H9 (cell line): ENCODE data around the gene TRPM4. TPM values are rescaled to one million over a fixed set of nuclear protein-coding genes. Genes with fewer than 3 reads are reported as not detected.
A peak's percentile ranks its signal among the peaks of the same experiment; 100 is the strongest.

ENCODE experiments used
- DNase-seq: peaks from one replicate; pipeline ENCODE4 v3.0.0-alpha.2; 2017
- H2AFZ ChIP-seq: one replicate; pipeline ENCODE4 v1.6.1; 2013; ENCODE audit warnings: mild to moderate bottlenecking, low read length, control low read depth, moderate library complexity
- H2AK5ac ChIP-seq: 2 replicates; pipeline ENCODE4 v1.6.1; 2013; ENCODE audit warnings: low read length, control low read depth, mixed read lengths; ENCODE audit not compliant: insufficient read length
- H2BK120ac ChIP-seq: one replicate; pipeline ENCODE4 v1.6.1; 2013; ENCODE audit warnings: low read depth, mild to moderate bottlenecking, low read length, control low read depth, inconsistent platforms; ENCODE audit not compliant: poor library complexity, severe bottlenecking
- H2BK12ac ChIP-seq: 2 replicates; pipeline ENCODE4 v1.6.1; 2013; ENCODE audit warnings: low read length, control low read depth, mixed read lengths, low read depth; ENCODE audit not compliant: insufficient read length
- H2BK15ac ChIP-seq: 2 replicates; pipeline ENCODE4 v1.6.1; 2013; ENCODE audit warnings: low read depth, low read length, control low read depth
- H2BK20ac ChIP-seq: one replicate; pipeline ENCODE4 v1.6.1; 2013; ENCODE audit warnings: low read depth, mild to moderate bottlenecking, low read length, control low read depth, inconsistent platforms; ENCODE audit not compliant: poor library complexity, severe bottlenecking
- H2BK5ac ChIP-seq: 2 replicates; pipeline ENCODE4 v1.6.1; 2013; ENCODE audit warnings: low read length, control low read depth, mixed read lengths; ENCODE audit not compliant: insufficient read length
- H3K14ac ChIP-seq: 2 replicates; pipeline ENCODE4 v1.6.1; 2013; ENCODE audit warnings: low read length, control low read depth; ENCODE audit not compliant: insufficient read depth
- H3K18ac ChIP-seq: 2 replicates; pipeline ENCODE4 v1.6.1; 2013; ENCODE audit warnings: low read depth, mild to moderate bottlenecking, mixed read lengths, low read length, control low read depth; ENCODE audit not compliant: insufficient read length
- H3K23ac ChIP-seq: 2 replicates; pipeline ENCODE4 v1.6.1; 2013; ENCODE audit warnings: low read length, control low read depth, mixed read lengths, low read depth; ENCODE audit not compliant: insufficient read length
- H3K23me2 ChIP-seq: 2 replicates; pipeline ENCODE4 v1.6.1; 2013; ENCODE audit warnings: low read depth, mild to moderate bottlenecking, mixed read lengths, low read length, control low read depth; ENCODE audit not compliant: insufficient read length, poor library complexity, severe bottlenecking
- H3K27ac ChIP-seq: 2 replicates; pipeline ENCODE4 v1.5.1; 2013; ENCODE audit warnings: low read length, control low read depth, mixed read lengths, low read depth; ENCODE audit not compliant: insufficient read length
- H3K27me3 ChIP-seq: 2 replicates; pipeline ENCODE4 v1.6.1; 2013; ENCODE audit warnings: low read length, control low read depth, inconsistent platforms; ENCODE audit not compliant: insufficient read depth
- H3K4ac ChIP-seq: 2 replicates; pipeline ENCODE4 v1.6.1; 2013; ENCODE audit warnings: low read depth, mild to moderate bottlenecking, control low read depth, inconsistent platforms, low read length, moderate library complexity
- H3K4me1 ChIP-seq: 2 replicates; pipeline ENCODE4 v1.6.1; 2013; ENCODE audit warnings: low read length, control low read depth, inconsistent platforms; ENCODE audit not compliant: insufficient read depth
- H3K4me2 ChIP-seq: 2 replicates; pipeline ENCODE4 v1.6.1; 2013; ENCODE audit warnings: low read length, control low read depth, mixed read lengths; ENCODE audit not compliant: insufficient read length, insufficient read depth
- H3K56ac ChIP-seq: 2 replicates; pipeline ENCODE4 v1.6.1; 2013; ENCODE audit warnings: low read depth, mild to moderate bottlenecking, mixed read lengths, low read length, control low read depth; ENCODE audit not compliant: insufficient read length
- H3K79me1 ChIP-seq: 2 replicates; pipeline ENCODE4 v1.6.1; 2013; ENCODE audit warnings: low read depth, mild to moderate bottlenecking, moderate library complexity, low read length, control low read depth, inconsistent platforms; ENCODE audit not compliant: insufficient read depth, poor library complexity, severe bottlenecking
- H3K79me2 ChIP-seq: 2 replicates; pipeline ENCODE4 v1.6.1; 2013; ENCODE audit warnings: low read length, control low read depth, inconsistent platforms; ENCODE audit not compliant: insufficient read depth
- H3K9ac ChIP-seq: 2 replicates; pipeline ENCODE4 v1.6.1; 2013; ENCODE audit warnings: low read length, control low read depth, mixed read lengths; ENCODE audit not compliant: insufficient read length; ENCODE audit errors: extremely low read depth
- H3K9me3 ChIP-seq: one replicate; pipeline ENCODE4 v1.6.1; 2013; ENCODE audit warnings: low read depth, low read length, inconsistent platforms; ENCODE audit not compliant: control insufficient read depth
- H3T11ph ChIP-seq: one replicate; pipeline ENCODE4 v1.6.1; 2013; ENCODE audit warnings: mild to moderate bottlenecking, low read length, control low read depth, inconsistent platforms
- H4K20me1 ChIP-seq: one replicate; pipeline ENCODE4 v1.6.1; 2013; ENCODE audit not compliant: control insufficient read depth, insufficient read length, insufficient read depth
- H4K5ac ChIP-seq: 2 replicates; pipeline ENCODE4 v1.6.1; 2013; ENCODE audit warnings: low read depth, mild to moderate bottlenecking, mixed read lengths, low read length, control low read depth; ENCODE audit not compliant: insufficient read length
- H4K8ac ChIP-seq: replicated peaks from 2 replicates; pipeline ENCODE4 v1.6.1; 2013; ENCODE audit warnings: low read length, control low read depth, mixed read lengths, low read depth; ENCODE audit not compliant: insufficient read length
- H4K91ac ChIP-seq: 2 replicates; pipeline ENCODE4 v1.6.1; 2013; ENCODE audit warnings: low read depth, mild to moderate bottlenecking, moderate library complexity, mixed read lengths, low read length, control low read depth; ENCODE audit not compliant: insufficient read length
- H3K27ac Mint-ChIP-seq, 3 experiments: 2 replicates in 2 of 3; 3 replicates in 1 of 3; pipeline ENCODE4 v1.8.0; 2020 to 2021; ENCODE audit warnings: mixed read lengths in 3 of 3, mild to moderate bottlenecking in 1 of 3, moderate library complexity in 1 of 3
- H3K27me3 Mint-ChIP-seq: 2 replicates; pipeline ENCODE4 v1.8.0; 2021; ENCODE audit warnings: low read depth, mild to moderate bottlenecking, moderate library complexity, mixed read lengths
- H3K36me3 Mint-ChIP-seq, 3 experiments: 2 replicates in 2 of 3; 3 replicates in 1 of 3; pipeline ENCODE4 v1.8.0; 2020 to 2021; ENCODE audit warnings: low read depth in 3 of 3, mixed read lengths in 3 of 3; ENCODE audit not compliant: insufficient read depth in 1 of 3
- H3K4me1 Mint-ChIP-seq, 2 experiments: 2 replicates each; pipeline ENCODE4 v1.8.0; 2020; ENCODE audit warnings: mixed read lengths in 2 of 2
- H3K4me3 Mint-ChIP-seq, 2 experiments: 2 replicates in 1 of 2; 3 replicates in 1 of 2; pipeline ENCODE4 v1.8.0; 2020 to 2021; ENCODE audit warnings: mild to moderate bottlenecking in 2 of 2, mixed read lengths in 2 of 2, moderate library complexity in 1 of 2
- H3K9me3 Mint-ChIP-seq, 2 experiments: 2 replicates in 1 of 2; 3 replicates in 1 of 2; pipeline ENCODE4 v1.8.0; 2020; ENCODE audit warnings: mild to moderate bottlenecking in 2 of 2, mixed read lengths in 2 of 2, moderate library complexity in 1 of 2
- CTCF ChIP-seq: fragments of 200-600 bp; sonication (generic); conservative IDR thresholded peaks from 3 replicates; pipeline ENCODE4 v1.8.0; 2021; ENCODE audit warnings: antibody characterized with exemption, mild to moderate bottlenecking
- WGBS: extraction: QIAGEN DNeasy Blood & Tissue Kit; methylation state at CpG from one replicate; pipeline ENCODE4 v1.1.7; 2013; ENCODE audit warnings: missing lambda C conversion rate, low lambda C conversion rate, mixed read lengths; ENCODE audit not compliant: insufficient read length; ENCODE audit errors: extremely low coverage; 5-methylcytosine and 5-hydroxymethylcytosine counted together
- total RNA-seq: library from RNA; stranded (reverse); gene quantifications from 2 replicates; pipeline ENCODE4 v1.2.1, GENCODE V29; 2021

The TRPM4 gene
- total RNA-seq, 1 experiment from 2014 or later, result 6.9 TPM

GRCh38 chr19:49127674-49128544 lies 29.7 kb upstream of the TRPM4 start:
- H4K91ac ChIP-seq, result no peak overlapping the region
- no peak overlapping the region for H2AK5ac ChIP-seq
- H2BK15ac ChIP-seq, result no peak overlapping the region
- H2BK12ac ChIP-seq, result no peak overlapping the region
- H3T11ph ChIP-seq, result no peak overlapping the region
- peaks cover 8% of the 10 kb centered on the region for H3K27me3 Mint-ChIP-seq
- no peaks in the 10 kb centered on the region for H3K9me3 ChIP-seq
- H4K20me1 ChIP-seq, result no peaks in the 10 kb centered on the region
- H3K4me1 Mint-ChIP-seq, result peaks cover 21 to 34% of the 10 kb centered on the region in 2 experiments
- H2BK5ac ChIP-seq, result no peak overlapping the region
- H3K14ac ChIP-seq, result peak overlapping the region; percentile 65; the same call in 1 of the 2 replicates
- H3K56ac ChIP-seq, result no peak overlapping the region
- no peak overlapping the region for H3K9ac ChIP-seq
- no peak overlapping the region for H3K4ac ChIP-seq
- peaks cover 8% of the 10 kb centered on the region for H3K23me2 ChIP-seq
- no peak overlapping the region for H2BK120ac ChIP-seq
- H4K5ac ChIP-seq, result no peak overlapping the region
- no peak overlapping the region for H2BK20ac ChIP-seq
- no peak overlapping the region for H3K23ac ChIP-seq
- no peaks in the 10 kb centered on the region for H3K9me3 Mint-ChIP-seq
- peak overlapping the region; percentile 82 to 95 (median 93); a peak in 5 of 7 replicates for H3K27ac Mint-ChIP-seq
- H3K79me2 ChIP-seq, result no peaks in the 10 kb centered on the region
- DNase-seq, result peak; percentile 97
- H3K27me3 ChIP-seq, result no peaks in the 10 kb centered on the region
- H3K4me2 ChIP-seq, result peak overlapping the region; percentile 67
- H3K4me1 ChIP-seq, result peaks cover 4% of the 10 kb centered on the region; the same call in 1 of the 2 replicates
- WGBS, result no CpG with 5 or more reads among the region's 63 CpGs
- no peak overlapping the region for H3K27ac ChIP-seq
- H3K79me1 ChIP-seq, result no peaks in the 10 kb centered on the region
- H3K36me3 Mint-ChIP-seq, result peaks cover 6 to 13% (median 9%) of the 10 kb centered on the region in 3 experiments; a peak in 5 of 7 replicates
- H4K8ac ChIP-seq, result no peak overlapping the region
- peak overlapping the region; percentile 87 for H3K18ac ChIP-seq
- peak overlapping the region; percentile 69 to 92 for H3K4me3 Mint-ChIP-seq
- TF ChIP-seq CTCF, result 0 out of 3 replicates have a peak, but pooled peaks have one; percentile 12
- H2AFZ ChIP-seq, result peak overlapping the region; percentile 57
